GM10266 (cell line): ENCODE measurements around the gene RAB11FIP2.

Source experiments
- DNase-seq: peaks from one replicate; pipeline ENCODE4 v3.0.0; 2012; ENCODE audit errors: extremely low spot score
- TF ChIP-seq, protein P1 (sequence below): IDR thresholded peaks from 2 replicates; pipeline ENCODE4 v1.5.1; 2012; ENCODE audit warnings: mild to moderate bottlenecking, low read depth; ENCODE audit not compliant: control insufficient read depth, insufficient read depth; ENCODE audit errors: missing control alignments

The RAB11FIP2 gene

DNA sequence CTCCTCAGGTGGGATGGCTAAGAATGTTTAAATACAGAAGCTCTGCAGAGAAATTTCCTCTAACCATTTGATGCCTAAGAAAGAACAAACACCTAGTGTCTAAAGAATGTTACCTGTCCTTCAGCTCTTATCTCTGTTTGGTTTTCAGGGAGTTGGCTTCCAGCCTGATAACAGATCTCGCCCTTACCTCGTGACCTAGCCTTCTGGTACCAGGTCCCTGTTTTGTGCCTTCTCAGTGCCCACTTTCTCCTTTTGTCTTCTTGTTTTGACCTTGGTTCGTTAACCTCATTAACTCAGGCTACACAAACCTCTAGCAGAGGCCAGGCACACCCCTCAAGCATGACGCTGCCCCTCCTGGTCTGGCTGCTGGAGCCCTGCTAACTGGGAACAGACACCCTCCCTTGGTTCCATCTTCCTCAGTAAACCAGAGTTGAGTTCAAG lies 16.1 kb upstream of the RAB11FIP2 start:
- DNase-seq = no peak
- TF ChIP-seq, protein P1, sequence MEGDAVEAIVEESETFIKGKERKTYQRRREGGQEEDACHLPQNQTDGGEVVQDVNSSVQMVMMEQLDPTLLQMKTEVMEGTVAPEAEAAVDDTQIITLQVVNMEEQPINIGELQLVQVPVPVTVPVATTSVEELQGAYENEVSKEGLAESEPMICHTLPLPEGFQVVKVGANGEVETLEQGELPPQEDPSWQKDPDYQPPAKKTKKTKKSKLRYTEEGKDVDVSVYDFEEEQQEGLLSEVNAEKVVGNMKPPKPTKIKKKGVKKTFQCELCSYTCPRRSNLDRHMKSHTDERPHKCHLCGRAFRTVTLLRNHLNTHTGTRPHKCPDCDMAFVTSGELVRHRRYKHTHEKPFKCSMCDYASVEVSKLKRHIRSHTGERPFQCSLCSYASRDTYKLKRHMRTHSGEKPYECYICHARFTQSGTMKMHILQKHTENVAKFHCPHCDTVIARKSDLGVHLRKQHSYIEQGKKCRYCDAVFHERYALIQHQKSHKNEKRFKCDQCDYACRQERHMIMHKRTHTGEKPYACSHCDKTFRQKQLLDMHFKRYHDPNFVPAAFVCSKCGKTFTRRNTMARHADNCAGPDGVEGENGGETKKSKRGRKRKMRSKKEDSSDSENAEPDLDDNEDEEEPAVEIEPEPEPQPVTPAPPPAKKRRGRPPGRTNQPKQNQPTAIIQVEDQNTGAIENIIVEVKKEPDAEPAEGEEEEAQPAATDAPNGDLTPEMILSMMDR = no peak

DNA sequence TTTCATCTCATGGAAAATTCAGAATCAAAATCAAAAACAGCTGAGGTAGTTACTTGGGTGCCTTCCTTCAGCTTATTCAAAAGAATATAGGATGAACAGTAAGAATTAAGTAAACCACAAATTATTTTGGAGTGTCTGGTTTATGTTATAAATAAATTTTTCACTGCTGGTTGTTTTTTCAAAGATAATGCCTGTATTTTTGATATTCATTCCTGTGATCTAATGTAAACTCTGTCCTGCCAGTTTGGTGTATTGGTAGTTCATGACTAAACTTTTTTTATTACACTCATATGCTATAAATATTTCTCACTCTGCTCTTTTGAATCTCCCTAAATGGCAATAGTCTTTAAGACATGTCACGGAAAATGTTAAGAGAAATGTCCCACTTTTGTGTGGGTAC lies 11.6 kb upstream of the RAB11FIP2 start:
- TF ChIP-seq, protein P1 = no peak
- no peak for DNase-seq

DNA sequence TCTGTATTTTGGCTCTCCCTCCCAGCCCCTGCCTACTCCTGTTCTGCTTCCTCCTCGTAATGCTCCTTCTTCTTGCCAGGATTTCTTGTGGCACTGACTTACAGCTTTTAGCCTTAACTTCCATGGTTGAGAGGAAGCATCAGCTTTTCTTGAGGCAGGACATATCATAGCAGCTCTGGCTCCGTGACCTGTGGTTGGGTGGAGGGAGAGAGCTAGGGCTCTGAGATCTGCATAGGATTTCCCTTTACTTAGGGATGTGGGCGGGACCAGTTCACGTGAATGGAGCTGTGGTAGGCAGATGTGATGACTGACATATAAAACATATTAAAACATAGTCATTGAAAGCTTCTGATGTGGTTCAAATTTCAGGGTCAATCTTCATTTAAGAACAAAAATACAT lies 10.6 kb upstream of the RAB11FIP2 start:
- TF ChIP-seq, protein P1 = no peak

DNA sequence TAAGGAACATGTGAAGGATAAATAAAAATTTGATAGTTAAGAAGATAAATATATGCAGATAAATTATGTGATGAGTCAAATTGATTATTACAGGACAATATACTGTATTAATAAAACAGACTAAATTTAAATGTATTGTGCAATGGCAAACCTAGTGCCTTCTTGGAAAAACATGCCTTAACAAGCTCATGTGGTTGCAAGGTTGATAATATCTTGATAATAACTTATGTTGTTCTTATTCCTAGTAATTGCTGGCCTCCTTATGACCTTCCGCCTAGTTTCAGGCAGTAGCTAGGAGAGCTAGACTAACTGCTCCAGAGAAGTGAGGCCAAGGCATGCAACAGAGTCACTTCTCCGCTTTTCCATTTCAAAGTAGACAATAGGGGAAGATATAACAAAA lies 7.6 kb upstream of the RAB11FIP2 start:
- no peak for DNase-seq
- TF ChIP-seq, protein P1 = no peak

More for the DNA sequence above, 10.6 kb upstream of the RAB11FIP2 start:
- no peak for DNase-seq

DNA sequence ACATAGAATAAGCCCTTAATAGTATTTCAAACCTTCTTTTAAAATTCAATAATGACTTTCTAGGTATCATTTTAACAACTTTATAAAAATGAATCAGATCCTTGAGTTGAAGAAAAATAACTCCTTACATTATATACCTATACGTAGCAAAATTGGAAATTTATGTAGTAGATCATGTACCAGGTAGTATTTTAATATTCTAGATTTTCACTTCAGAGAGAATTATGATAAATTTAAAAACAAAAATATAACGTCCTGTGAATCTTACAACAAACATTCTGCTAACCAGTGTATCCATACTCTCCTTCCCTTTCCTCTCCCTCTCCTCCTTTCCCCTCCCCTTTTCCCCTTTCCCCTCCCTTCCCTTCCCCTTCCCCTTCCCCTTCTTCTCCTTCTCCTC lies 6.1 kb upstream of the RAB11FIP2 start:
- no peak for DNase-seq
- TF ChIP-seq, protein P1 = no peak

DNA sequence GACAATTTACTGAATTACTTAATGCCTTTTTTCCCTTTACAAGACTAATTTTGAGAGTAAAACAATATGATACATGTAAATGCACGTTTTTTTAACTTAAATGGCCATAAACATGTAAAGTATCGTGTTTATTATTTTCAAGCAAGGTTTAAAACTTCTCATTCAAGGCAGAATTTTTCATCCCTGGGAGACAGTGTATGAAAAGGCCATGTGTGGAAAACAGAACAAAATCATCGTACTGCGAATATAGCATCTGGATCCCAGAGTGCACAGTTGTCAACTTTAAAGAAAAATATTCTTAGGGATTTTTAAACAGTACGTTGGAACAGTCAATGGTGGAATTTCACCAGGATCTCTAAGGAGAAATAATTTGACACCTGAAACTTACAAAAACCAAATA lies 1.1 kb upstream of the RAB11FIP2 start:
- no peak for DNase-seq
- TF ChIP-seq, protein P1 = no peak

DNA sequence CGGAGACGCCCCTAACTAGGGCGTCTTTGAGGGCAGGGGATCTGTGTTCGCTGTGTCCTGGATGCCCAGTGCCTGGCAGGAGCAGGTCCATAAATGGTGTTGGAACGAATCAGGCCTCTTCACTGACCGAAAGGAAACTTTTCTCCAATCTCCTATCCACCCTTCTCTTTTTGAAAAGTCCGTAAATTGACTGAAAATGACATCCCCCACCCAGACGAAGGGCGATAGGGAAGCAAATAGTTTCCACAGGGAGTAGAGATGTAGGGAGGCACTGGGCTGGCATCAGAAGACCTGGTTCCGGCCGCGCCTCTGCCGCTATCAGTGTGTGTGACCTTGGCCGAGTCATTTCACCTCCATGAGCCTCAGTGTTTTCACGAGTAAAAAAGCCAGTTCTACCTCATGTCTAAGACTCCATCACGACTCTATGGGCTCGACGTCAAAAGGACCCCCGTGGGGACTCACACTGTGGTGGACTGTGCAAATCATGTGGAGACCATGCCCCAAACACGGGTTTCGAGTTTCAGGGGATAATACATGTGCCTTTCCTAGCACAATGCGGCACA lies 497 bp upstream of the RAB11FIP2 start:
- no peak for DNase-seq
- TF ChIP-seq, protein P1 = no peak
